SK-N-MC (cell line): ENCODE data around the gene SET.

Source experiments
- EZH2 ChIP-seq: fragments of 200-600 bp; sonication (generic); IDR thresholded peaks from one replicate; pipeline ENCODE4 v1.6.1; 2017; ENCODE audit warnings: antibody characterized with exemption
- POLR2AphosphoS5 ChIP-seq: IDR thresholded peaks from 2 replicates; pipeline ENCODE4 v1.6.1; 2012; ENCODE audit warnings: mild to moderate bottlenecking, low read depth, low read length, borderline replicate concordance

- TF ChIP-seq POLR2AphosphoS5: no peak
- no peak for TF ChIP-seq EZH2
Observed at GRCh38 chr9:128669786-128670185, 19.2 kb upstream of the SET start.
